HepG2 (cell line): Measurements from ENCODE around the gene STBD1. TPM values are rescaled to one million over a fixed set of nuclear protein-coding genes. Genes with fewer than 3 reads are reported as not detected.
A peak's percentile ranks its signal among the peaks of the same experiment; 100 is the strongest.

ENCODE experiments used
- BORCS8-MEF2B ChIP-seq: sonication (generic); formaldehyde crosslinking; IDR thresholded peaks from 2 replicates; pipeline ENCODE4 v1.8.0; 2022; ENCODE audit warnings: mild to moderate bottlenecking, missing genetic modification reagents
- DRAP1 ChIP-seq: IDR thresholded peaks from 2 replicates; pipeline ENCODE4 v1.6.1; 2016; ENCODE audit warnings: missing genetic modification reagents, missing compliant biosample characterization
- HHEX ChIP-seq: IDR thresholded peaks from 2 replicates; pipeline ENCODE4 v1.6.1; 2016; ENCODE audit warnings: control low read depth
- HMG20A ChIP-seq: IDR thresholded peaks from 2 replicates; pipeline ENCODE4 v1.6.1; 2016; ENCODE audit warnings: borderline replicate concordance
- MNT ChIP-seq: fragments of 450-650 bp; IDR thresholded peaks from 2 replicates; pipeline ENCODE4 v1.6.1; 2016
- NFATC3 ChIP-seq: sonication (generic); formaldehyde crosslinking; IDR thresholded peaks from 2 replicates; pipeline ENCODE4 v1.5.1; 2020; ENCODE audit warnings: mild to moderate bottlenecking, missing genetic modification reagents
- PAX8 ChIP-seq: sonication (generic); formaldehyde crosslinking; IDR thresholded peaks from 2 replicates; pipeline ENCODE4 v1.8.0; 2022; ENCODE audit warnings: mild to moderate bottlenecking, missing genetic modification reagents, borderline replicate concordance
- POGZ ChIP-seq: sonication (generic); formaldehyde crosslinking; IDR thresholded peaks from 2 replicates; pipeline ENCODE4 v1.4.0; 2020; ENCODE audit warnings: mild to moderate bottlenecking, missing genetic modification reagents
- POLR2AphosphoS2 ChIP-seq: IDR thresholded peaks from 2 replicates; pipeline ENCODE4 v1.6.1; 2011; ENCODE audit warnings: low read depth, low read length, improper control_type of control experiment
- PRPF4 ChIP-seq: fragments of 200-400 bp; formaldehyde crosslinking; IDR thresholded peaks from 2 replicates; pipeline ENCODE4 v1.6.1; 2016; ENCODE audit warnings: low read length, low read depth; ENCODE audit not compliant: poor library complexity, severe bottlenecking
- SCMH1 ChIP-seq: sonication (generic); formaldehyde crosslinking; IDR thresholded peaks from 2 replicates; pipeline ENCODE4 v1.9.0; 2021; ENCODE audit warnings: missing genetic modification reagents, mild to moderate bottlenecking, borderline replicate concordance
- SPEN ChIP-seq: sonication (generic); formaldehyde crosslinking; IDR thresholded peaks from 2 replicates; pipeline ENCODE4 v1.5.1; 2020; ENCODE audit warnings: low read depth, mild to moderate bottlenecking, missing genetic modification reagents
- SUZ12 ChIP-seq: fragments of 150-350 bp; IDR thresholded peaks from 2 replicates; pipeline ENCODE4 v1.6.1; 2014; ENCODE audit warnings: low read depth, low read length
- TAF15 ChIP-seq: fragments of 200-400 bp; formaldehyde crosslinking; IDR thresholded peaks from one replicate; pipeline ENCODE4 v1.6.1; 2018; ENCODE audit warnings: mild to moderate bottlenecking, low read depth, low read length; ENCODE audit not compliant: poor library complexity, severe bottlenecking
- U2AF2 ChIP-seq: fragments of 200-400 bp; formaldehyde crosslinking; IDR thresholded peaks from 2 replicates; pipeline ENCODE4 v1.6.1; 2017; ENCODE audit warnings: low read depth, mild to moderate bottlenecking, low read length
- XRCC5 ChIP-seq: fragments of 200-400 bp; formaldehyde crosslinking; optimal IDR thresholded peaks from 2 replicates; pipeline ENCODE3; 2017; ENCODE audit warnings: mild to moderate bottlenecking, low read length
- ZFP37 ChIP-seq: sonication (generic); formaldehyde crosslinking; IDR thresholded peaks from 2 replicates; pipeline ENCODE4 v1.4.0; 2020; ENCODE audit warnings: missing genetic modification reagents, borderline replicate concordance
- ZNF235 ChIP-seq: sonication (generic); formaldehyde crosslinking; IDR thresholded peaks from 2 replicates; pipeline ENCODE4 v1.8.1; 2023; ENCODE audit warnings: mild to moderate bottlenecking, missing genetic modification reagents, borderline replicate concordance
- ZNF24 ChIP-seq: fragments of 450-650 bp; IDR thresholded peaks from 2 replicates; pipeline ENCODE4 v1.6.1; 2017; ENCODE audit warnings: antibody characterized with exemption, mild to moderate bottlenecking
- ZNF30 ChIP-seq: sonication (generic); formaldehyde crosslinking; IDR thresholded peaks from 2 replicates; pipeline ENCODE4 v1.5.0; 2020; ENCODE audit warnings: mild to moderate bottlenecking, missing genetic modification reagents
- ZNF747 ChIP-seq: sonication (generic); formaldehyde crosslinking; IDR thresholded peaks from 2 replicates; pipeline ENCODE4 v1.8.1; 2023; ENCODE audit warnings: missing genetic modification reagents, mild to moderate bottlenecking, borderline replicate concordance
- polyA plus RNA-seq, 8 experiments: library from polyadenylated mRNA; depleted of rRNA in 3 of 8; stranded (reverse) in 7 of 8; unstranded in 1 of 8; fragments of >200 nt; fragmentation: Illumina TruSeq in 4 of 8; extraction: Trizol in 4 of 8; gene quantifications; 2 replicates each; pipeline versions ENCODE4 v1.2.1 to v1.2.3, GENCODE V29; 2011 to 2016; ENCODE audit warnings: low read depth in 4 of 8, missing spikeins in 1 of 8, mixed read lengths in 1 of 8; ENCODE audit not compliant: insufficient read depth in 1 of 8
- total RNA-seq, 5 experiments: library from RNA; depleted of rRNA; stranded (reverse); fragments of >200 nt; fragmentation: Illumina TruSeq; extraction: Trizol; gene quantifications; 2 replicates each; pipeline ENCODE4 v1.2.3, GENCODE V29; 2016; ENCODE audit warnings: low read depth in 1 of 5
- TF ChIP-seq, protein P1 (sequence below): sonication (generic); formaldehyde crosslinking; IDR thresholded peaks from 2 replicates; pipeline ENCODE4 v1.8.0; 2022; ENCODE audit warnings: missing genetic modification reagents, mild to moderate bottlenecking, borderline replicate concordance
- TF ChIP-seq, protein P2 (sequence below): sonication (generic); formaldehyde crosslinking; IDR thresholded peaks from 2 replicates; pipeline ENCODE4; 2020; ENCODE audit warnings: missing genetic modification reagents, mild to moderate bottlenecking, borderline replicate concordance
- TF ChIP-seq, protein P3 (sequence below): sonication (generic); formaldehyde crosslinking; IDR thresholded peaks from 2 replicates; pipeline ENCODE4 v1.4.0; 2020; ENCODE audit warnings: missing genetic modification reagents

STBD1 gene
- total and polyA plus RNA-seq, 2 of the 13 experiments (the other 11 are each of a cell fraction or from before 2014, with no cell fraction given) = 2.8 to 4.3 TPM

- TF ChIP-seq, protein P1, sequence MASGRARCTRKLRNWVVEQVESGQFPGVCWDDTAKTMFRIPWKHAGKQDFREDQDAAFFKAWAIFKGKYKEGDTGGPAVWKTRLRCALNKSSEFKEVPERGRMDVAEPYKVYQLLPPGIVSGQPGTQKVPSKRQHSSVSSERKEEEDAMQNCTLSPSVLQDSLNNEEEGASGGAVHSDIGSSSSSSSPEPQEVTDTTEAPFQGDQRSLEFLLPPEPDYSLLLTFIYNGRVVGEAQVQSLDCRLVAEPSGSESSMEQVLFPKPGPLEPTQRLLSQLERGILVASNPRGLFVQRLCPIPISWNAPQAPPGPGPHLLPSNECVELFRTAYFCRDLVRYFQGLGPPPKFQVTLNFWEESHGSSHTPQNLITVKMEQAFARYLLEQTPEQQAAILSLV = peak; percentile 57; the same call in 1 of the 2 replicates
- TF ChIP-seq ZNF747 (CRISPR knock-in tag) = no peak
- TF ChIP-seq SPEN = peak; percentile 65; the same call in 1 of the 2 replicates
- no peak for TF ChIP-seq BORCS8-MEF2B (CRISPR knock-in tag)
- no peak for TF ChIP-seq ZFP37 (CRISPR knock-in tag)
- TF ChIP-seq POGZ (CRISPR knock-in tag) = peak; percentile 72; the same call in 1 of the 2 replicates
- TF ChIP-seq, protein P2, sequence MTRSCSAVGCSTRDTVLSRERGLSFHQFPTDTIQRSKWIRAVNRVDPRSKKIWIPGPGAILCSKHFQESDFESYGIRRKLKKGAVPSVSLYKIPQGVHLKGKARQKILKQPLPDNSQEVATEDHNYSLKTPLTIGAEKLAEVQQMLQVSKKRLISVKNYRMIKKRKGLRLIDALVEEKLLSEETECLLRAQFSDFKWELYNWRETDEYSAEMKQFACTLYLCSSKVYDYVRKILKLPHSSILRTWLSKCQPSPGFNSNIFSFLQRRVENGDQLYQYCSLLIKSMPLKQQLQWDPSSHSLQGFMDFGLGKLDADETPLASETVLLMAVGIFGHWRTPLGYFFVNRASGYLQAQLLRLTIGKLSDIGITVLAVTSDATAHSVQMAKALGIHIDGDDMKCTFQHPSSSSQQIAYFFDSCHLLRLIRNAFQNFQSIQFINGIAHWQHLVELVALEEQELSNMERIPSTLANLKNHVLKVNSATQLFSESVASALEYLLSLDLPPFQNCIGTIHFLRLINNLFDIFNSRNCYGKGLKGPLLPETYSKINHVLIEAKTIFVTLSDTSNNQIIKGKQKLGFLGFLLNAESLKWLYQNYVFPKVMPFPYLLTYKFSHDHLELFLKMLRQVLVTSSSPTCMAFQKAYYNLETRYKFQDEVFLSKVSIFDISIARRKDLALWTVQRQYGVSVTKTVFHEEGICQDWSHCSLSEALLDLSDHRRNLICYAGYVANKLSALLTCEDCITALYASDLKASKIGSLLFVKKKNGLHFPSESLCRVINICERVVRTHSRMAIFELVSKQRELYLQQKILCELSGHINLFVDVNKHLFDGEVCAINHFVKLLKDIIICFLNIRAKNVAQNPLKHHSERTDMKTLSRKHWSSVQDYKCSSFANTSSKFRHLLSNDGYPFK (CRISPR knock-in tag) = no peak
- no peak for TF ChIP-seq ZNF30 (CRISPR knock-in tag)
- TF ChIP-seq HMG20A (CRISPR knock-in tag) = peak; percentile 52; the same call in 1 of the 2 replicates
- no peak for TF ChIP-seq SUZ12
- no peak for TF ChIP-seq NFATC3 (CRISPR knock-in tag)
- no peak for TF ChIP-seq SCMH1 (CRISPR knock-in tag)
- TF ChIP-seq ZNF235 (CRISPR knock-in tag) = no peak
- 0 out of 2 replicates have a peak, but pooled peaks have one; percentile 10 for TF ChIP-seq MNT
- TF ChIP-seq PRPF4 = no peak
- TF ChIP-seq TAF15 = no peak
- TF ChIP-seq XRCC5 = peak; percentile 31
- TF ChIP-seq ZNF24 = no peak
- no peak for TF ChIP-seq U2AF2
- TF ChIP-seq, protein P3, sequence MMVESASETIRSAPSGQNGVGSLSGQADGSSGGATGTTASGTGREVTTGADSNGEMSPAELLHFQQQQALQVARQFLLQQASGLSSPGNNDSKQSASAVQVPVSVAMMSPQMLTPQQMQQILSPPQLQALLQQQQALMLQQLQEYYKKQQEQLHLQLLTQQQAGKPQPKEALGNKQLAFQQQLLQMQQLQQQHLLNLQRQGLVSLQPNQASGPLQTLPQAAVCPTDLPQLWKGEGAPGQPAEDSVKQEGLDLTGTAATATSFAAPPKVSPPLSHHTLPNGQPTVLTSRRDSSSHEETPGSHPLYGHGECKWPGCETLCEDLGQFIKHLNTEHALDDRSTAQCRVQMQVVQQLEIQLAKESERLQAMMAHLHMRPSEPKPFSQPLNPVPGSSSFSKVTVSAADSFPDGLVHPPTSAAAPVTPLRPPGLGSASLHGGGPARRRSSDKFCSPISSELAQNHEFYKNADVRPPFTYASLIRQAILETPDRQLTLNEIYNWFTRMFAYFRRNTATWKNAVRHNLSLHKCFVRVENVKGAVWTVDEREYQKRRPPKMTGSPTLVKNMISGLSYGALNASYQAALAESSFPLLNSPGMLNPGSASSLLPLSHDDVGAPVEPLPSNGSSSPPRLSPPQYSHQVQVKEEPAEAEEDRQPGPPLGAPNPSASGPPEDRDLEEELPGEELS (CRISPR knock-in tag) = peak; percentile 36; the same call in 1 of the 2 replicates
- TF ChIP-seq PAX8 = no peak
- TF ChIP-seq POLR2AphosphoS2 = no peak
- no peak for TF ChIP-seq DRAP1
- no peak for TF ChIP-seq HHEX
These were observed 2.0 kb downstream of the STBD1 start (continued) for GRCh38 chr4:76308548-76308947.
